Kidney (tissue), 14 donors: ENCODE measurements around the gene MAN1A1. TPM values are rescaled to one million over a fixed set of nuclear protein-coding genes. Genes with fewer than 3 reads are reported as not detected.
A peak's percentile ranks its signal among the peaks of the same experiment; 100 is the strongest.

Experiments
- DNase-seq, 5 donors: peaks; one replicate each; pipeline ENCODE4 v3.0.0-alpha.2; 2013 to 2020
- FAIRE-seq: peaks from 2 replicates; lab custom pipeline; 2012; peaks lifted over from hg19 to GRCh38; lab: Jason Lieb, UNC
- H3K27ac ChIP-seq, 2 donors: one replicate each; pipeline ENCODE4 v1.7.0; 2013; ENCODE audit warnings: low read depth in 2 of 2, low read length in 2 of 2, inconsistent platforms in 1 of 2
- H3K27me3 ChIP-seq: one replicate; pipeline ENCODE4 v1.7.1; 2013; ENCODE audit warnings: low read length, inconsistent platforms; ENCODE audit not compliant: control insufficient read depth, insufficient read depth
- H3K36me3 ChIP-seq, 3 donors: one replicate each; pipeline versions ENCODE4 v1.7.0 to v1.7.1; 2013; ENCODE audit warnings: low read length in 3 of 3, control low read depth in 1 of 3, inconsistent platforms in 1 of 3; ENCODE audit not compliant: insufficient read depth in 3 of 3, control insufficient read depth in 2 of 3
- H3K4me1 ChIP-seq, 3 donors: one replicate each; pipeline versions ENCODE4 v1.7.0 to v1.7.1; 2013; ENCODE audit warnings: low read length in 3 of 3, inconsistent platforms in 1 of 3, low read depth in 1 of 3; ENCODE audit not compliant: control insufficient read depth in 2 of 3, insufficient read depth in 2 of 3
- H3K4me3 ChIP-seq, 3 donors: one replicate each; pipeline versions ENCODE4 v1.7.0 to v1.8.1; 2013; ENCODE audit warnings: low read length in 3 of 3, control low read depth in 1 of 3, inconsistent platforms in 1 of 3
- H3K9ac ChIP-seq, 3 donors: one replicate each; pipeline versions ENCODE4 v1.7.0 to v1.7.1; 2013; ENCODE audit warnings: low read length in 3 of 3, control low read depth in 1 of 3, inconsistent platforms in 1 of 3
- H3K9me3 ChIP-seq, 3 donors: one replicate each; pipeline versions ENCODE4 v1.7.0 to v1.7.1; 2013; ENCODE audit warnings: low read length in 3 of 3, control low read depth in 1 of 3, inconsistent platforms in 1 of 3; ENCODE audit not compliant: control insufficient read depth in 2 of 3, insufficient read depth in 1 of 3
- CTCF ChIP-seq: IDR thresholded peaks from 3 replicates; pipeline ENCODE4 v1.5.1; 2012; ENCODE audit warnings: mild to moderate bottlenecking, moderate library complexity, borderline replicate concordance; ENCODE audit not compliant: insufficient read depth; ENCODE audit errors: extremely low read depth
- intact Hi-C: fragments of 100-400 bp; cut with DNase I; formaldehyde crosslinking; loops from one replicate; pipeline ENCODE4 v1.11.1; 2022
- polyA plus RNA-seq: library from polyadenylated mRNA; stranded (reverse); fragments of 350-450 nt; fragmentation: Illumina TruSeq; extraction: RNeasy Lipid Tissue Mini Kit (QIAGEN cat#74804); gene quantifications from one replicate; pipeline ENCODE4 v1.2.3, GENCODE V29; 2014; ENCODE audit warnings: low read depth, low replicate concordance; ENCODE audit not compliant: insufficient read depth
- total RNA-seq: library from RNA; stranded (reverse); fragmentation: NEBNext Ultra II Directional; extraction: Animal tissue kit (Norgen Biotek cat#: 25700); gene quantifications from one replicate; pipeline ENCODE4 v1.2.1, GENCODE V29; 2021
- donor health status: control.
- donor health status: control.
- donor health status: control.
- donor health status: control.
- donor health status: control.
- donor health status: DM: yes; HTN: yes; CAD: no.
- donor health status: Normal renal cell carcinoma (clear cell type).

MAN1A1 gene
- total and polyA plus RNA-seq, 2 donors from 2014 or later: 30.4 to 68.5 TPM

- TF ChIP-seq CTCF: no peak
- Histone ChIP-seq H3K4me1 (no peaks in the 10 kb centered on the region), H3K27me3 (no peaks in the 10 kb centered on the region), H3K9me3 (no peaks in the 10 kb centered on the region), H3K4me3 (no peak overlapping the region), H3K36me3 (peaks cover 0 to 6% (median 5%) of the 10 kb centered on the region in 3 donors), H3K9ac (no peak overlapping the region), H3K27ac (no peak overlapping the region)
- no peak for FAIRE-seq
- intact Hi-C loops: no loop called here
- no peak for DNase-seq
Observed at GRCh38 chr6:119247504-119247903, 102.1 kb downstream of the MAN1A1 start.

GRCh38 chr6:119243657-119244056, 105.9 kb downstream of the MAN1A1 start:
- Histone ChIP-seq H3K27me3 (no peaks in the 10 kb centered on the region), H3K9ac (no peak overlapping the region), H3K36me3 (peaks cover 0 to 6% (median 5%) of the 10 kb centered on the region in 3 donors), H3K27ac (no peak overlapping the region), H3K9me3 (no peaks in the 10 kb centered on the region), H3K4me1 (peaks cover 7 to 19% (median 10%) of the 10 kb centered on the region in 3 donors), H3K4me3 (no peak overlapping the region)
- DNase-seq: no peak
- FAIRE-seq: no peak
- intact Hi-C loops: no loop called here
- no peak for TF ChIP-seq CTCF

- FAIRE-seq: peak; percentile 80
- no peak for DNase-seq
- H3K36me3 ChIP-seq: peaks cover 0 to 6% (median 5%) of the 10 kb centered on the region in 3 donors
- no peaks in the 10 kb centered on the region for H3K27me3 ChIP-seq
- no peak overlapping the region for H3K4me3 ChIP-seq
- no peak overlapping the region for H3K27ac ChIP-seq
- H3K9me3 ChIP-seq: no peaks in the 10 kb centered on the region
- no peak for TF ChIP-seq CTCF
- peaks cover 7 to 19% (median 10%) of the 10 kb centered on the region in 3 donors for H3K4me1 ChIP-seq
- H3K9ac ChIP-seq: no peak overlapping the region
- intact Hi-C loops: no loop called here
Observed at GRCh38 chr6:119243037-119243436, 106.5 kb downstream of the MAN1A1 start.
